K562 (cell line): ENCODE measurements around the gene DYNLL1. TPM values are rescaled to one million over a fixed set of nuclear protein-coding genes. Genes with fewer than 3 reads are reported as not detected.
A peak's percentile ranks its signal among the peaks of the same experiment; 100 is the strongest.

Experiments used
- ATF2 ChIP-seq: sonication (generic); formaldehyde crosslinking; IDR thresholded peaks from 2 replicates; pipeline ENCODE4 v1.8.1; 2022; ENCODE audit warnings: missing genetic modification reagents
- CBX2 ChIP-seq: fragments of 200-600 bp; sonication (generic); IDR thresholded peaks from one replicate; pipeline ENCODE4 v1.6.1; 2012; ENCODE audit warnings: mild to moderate bottlenecking, low read length, inconsistent platforms; ENCODE audit not compliant: insufficient read depth, poor library complexity, severe bottlenecking
- CEBPG ChIP-seq, 3 experiments: fragments of 200-800 bp in 1 of 3; sonication (Bioruptor generic) in 1 of 3; sonication (generic) in 1 of 3; formaldehyde crosslinking in 1 of 3; IDR thresholded peaks in 2 of 3; conservative IDR thresholded peaks in 1 of 3; 2 replicates each; pipeline versions ENCODE4 v1.6.1 to v1.8.0; 2016 to 2022; ENCODE audit warnings: missing compliant biosample characterization in 2 of 3, missing genetic modification characterization in 2 of 3, mild to moderate bottlenecking in 1 of 3, missing genetic modification reagents in 1 of 3
- FOXM1 ChIP-seq, 2 experiments: fragments of 450-650 bp in 1 of 2; sonication (generic) in 1 of 2; formaldehyde crosslinking in 1 of 2; IDR thresholded peaks; 2 replicates each; pipeline versions ENCODE4 v1.6.1 to v1.9.0; 2017 to 2022; ENCODE audit warnings: low read depth in 2 of 2, mild to moderate bottlenecking in 2 of 2, missing genetic modification reagents in 1 of 2, moderate library complexity in 1 of 2
- LEF1 ChIP-seq: fragments of 450-650 bp; IDR thresholded peaks from 2 replicates; pipeline ENCODE4 v1.6.1; 2016; ENCODE audit warnings: mild to moderate bottlenecking
- MCM3 ChIP-seq: fragments of 450-650 bp; IDR thresholded peaks from 2 replicates; pipeline ENCODE4 v1.6.1; 2016
- MEF2A ChIP-seq: IDR thresholded peaks from 2 replicates; pipeline ENCODE4 v1.6.1; 2011; ENCODE audit warnings: low read depth, mild to moderate bottlenecking, low read length, moderate library complexity; ENCODE audit not compliant: control insufficient read depth
- MEIS2 ChIP-seq: fragments of 450-650 bp; IDR thresholded peaks from 2 replicates; pipeline ENCODE4 v1.6.1; 2014; ENCODE audit warnings: mild to moderate bottlenecking; ENCODE audit not compliant: partially characterized antibody
- MITF ChIP-seq: IDR thresholded peaks from 2 replicates; pipeline ENCODE4 v1.6.1; 2014; ENCODE audit warnings: antibody characterized with exemption
- MTA1 ChIP-seq: fragments of 450-650 bp; IDR thresholded peaks from 2 replicates; pipeline ENCODE4 v1.6.1; 2017; ENCODE audit warnings: borderline replicate concordance
- RUNX1 ChIP-seq: sonication (generic); IDR thresholded peaks from 2 replicates; pipeline ENCODE4 v1.6.1; 2016; ENCODE audit warnings: antibody characterized with exemption, low read depth
- SAFB2 ChIP-seq: fragments of 200-400 bp; formaldehyde crosslinking; IDR thresholded peaks from 2 replicates; pipeline ENCODE4 v1.6.1; 2018; ENCODE audit warnings: borderline replicate concordance, low read length, low read depth, moderate library complexity; ENCODE audit not compliant: severe bottlenecking
- SMARCA4 ChIP-seq: fragments of 450-650 bp; IDR thresholded peaks from 2 replicates; pipeline ENCODE4 v1.6.1; 2016
- SMARCC2 ChIP-seq: fragments of 450-650 bp; IDR thresholded peaks from 2 replicates; pipeline ENCODE4 v1.6.1; 2017; ENCODE audit warnings: antibody characterized with exemption, moderate library complexity, mild to moderate bottlenecking, low read depth
- TAL1 ChIP-seq: fragments of 450-650 bp; IDR thresholded peaks from 2 replicates; pipeline ENCODE4 v1.6.1; 2016; ENCODE audit warnings: mild to moderate bottlenecking
- TRIM24 ChIP-seq, 2 experiments: fragments of 450-650 bp; IDR thresholded peaks; 2 replicates each; pipeline ENCODE4 v1.6.1; 2016
- ZNF347 ChIP-seq: fragments of 450-650 bp; formaldehyde crosslinking; IDR thresholded peaks from 2 replicates; pipeline ENCODE4 v1.4.0; 2020; ENCODE audit warnings: low read depth, mild to moderate bottlenecking, moderate library complexity
- ZNF398 ChIP-seq: fragments of 250-450 bp; sonication (Bioruptor Pico); IDR thresholded peaks from 2 replicates; pipeline ENCODE4 v1.8.0; 2021; ENCODE audit warnings: moderate library complexity, mild to moderate bottlenecking, inconsistent platforms
- polyA plus RNA-seq, 8 experiments: library from polyadenylated mRNA; depleted of rRNA in 4 of 8; stranded (reverse) in 5 of 8; unstranded in 3 of 8; fragments of >200 nt; fragmentation: Nextera tagmentation in 2 of 8; fragmentation: Illumina TruSeq in 1 of 8; extraction: Ambion mirVana in 2 of 8; extraction: Trizol in 1 of 8; gene quantifications; 2 replicates each; pipeline versions ENCODE4 v1.2.1 to v1.2.3, GENCODE V29; 2011 to 2014; ENCODE audit warnings: inconsistent platforms in 1 of 8, missing spikeins in 1 of 8
- total RNA-seq, 7 experiments: library from RNA; depleted of rRNA in 6 of 7; stranded (reverse); fragments of >200 nt in 6 of 7; fragmentation: Illumina TruSeq in 2 of 7; extraction: Trizol in 2 of 7; gene quantifications; 2 replicates each; pipeline versions ENCODE4 v1.2.1 to v1.2.3, GENCODE V29; 2011 to 2021; ENCODE audit warnings: low replicate concordance in 1 of 7

Gene DYNLL1
- total and polyA plus RNA-seq, 9 of the 15 experiments (the other 6 are each of a cell fraction or from before 2014, with no cell fraction given), result 303 to 1,112 (median 468) TPM

- TF ChIP-seq CBX2 (no peak), MITF (no peak), SMARCA4 (peak; percentile 83), ZNF398 (no peak), LEF1 (0 out of 2 replicates have a peak, but pooled peaks have one; percentile 44), MEIS2 (peak; percentile 76), RUNX1 (no peak), SAFB2 (no peak), ZNF347 (CRISPR knock-in tag) (no peak), MCM3 (no peak), MEF2A (no peak), FOXM1 (IDR thresholded peaks at IDR 0.05; ENCODE audit: low read depth) (peak; percentile 29; the same call in 1 of the 2 replicates), FOXM1 (CRISPR knock-in tag; IDR thresholded peaks at IDR 0.05; ENCODE audit: low read depth) (no peak), TAL1 (peak; percentile 76), SMARCC2 (peak; percentile 72), ATF2 (CRISPR knock-in tag) (no peak), MTA1 (0 out of 2 replicates have a peak, but pooled peaks have one; percentile 11), TRIM24 (IDR thresholded peaks at IDR 0.05) (0 out of 4 replicates have a peak, but pooled peaks of 1 of the 2 experiments have one; percentile 34), CEBPG (CRISPR knock-in tag; IDR thresholded peaks at IDR 0.05) (no peak), CEBPG (tag; conservative IDR thresholded peaks at IDR 0.05 in 1 of 2, IDR thresholded peaks at IDR 0.05 in 1 of 2) (no peak)
Observed at GRCh38 chr12:120481022-120481767, 14.7 kb upstream of the DYNLL1 start (continued).
